HG03571 (cell line): ENCODE results near the gene SLC46A1.

Experiments used
- ATAC-seq: cut with Tn5 transposase; IDR thresholded peaks from one replicate; pipeline ENCODE4 v1.9.1; 2021; ENCODE audit not compliant: unreplicated experiment

SLC46A1 gene

GRCh38 chr17:28384281-28385036, 21.6 kb downstream of the SLC46A1 start:
- peak; percentile 66 for ATAC-seq

DNA sequence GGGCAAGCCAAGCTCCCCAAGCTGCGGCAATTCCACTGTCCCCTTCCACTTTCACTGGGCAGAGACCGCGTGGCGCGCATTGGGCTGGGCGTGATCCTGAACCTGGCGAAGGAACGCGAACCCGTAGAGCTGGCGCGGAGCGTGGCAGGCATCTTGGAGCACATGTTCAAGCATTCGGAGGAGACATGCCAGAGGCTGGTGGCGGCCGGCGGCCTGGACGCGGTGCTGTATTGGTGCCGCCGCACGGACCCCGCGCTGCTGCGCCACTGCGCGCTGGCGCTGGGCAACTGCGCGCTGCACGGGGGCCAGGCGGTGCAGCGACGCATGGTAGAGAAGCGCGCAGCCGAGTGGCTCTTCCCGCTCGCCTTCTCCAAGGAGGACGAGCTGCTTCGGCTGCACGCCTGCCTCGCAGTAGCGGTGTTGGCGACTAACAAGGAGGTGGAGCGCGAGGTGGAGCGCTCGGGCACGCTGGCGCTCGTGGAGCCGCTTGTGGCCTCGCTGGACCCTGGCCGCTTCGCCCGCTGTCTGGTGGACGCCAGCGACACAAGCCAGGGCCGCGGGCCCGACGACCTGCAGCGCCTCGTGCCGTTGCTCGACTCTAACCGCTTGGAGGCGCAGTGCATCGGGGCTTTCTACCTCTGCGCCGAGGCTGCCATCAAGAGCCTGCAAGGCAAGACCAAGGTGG, 24.7 kb downstream of the SLC46A1 start:
- ATAC-seq: no peak

DNA sequence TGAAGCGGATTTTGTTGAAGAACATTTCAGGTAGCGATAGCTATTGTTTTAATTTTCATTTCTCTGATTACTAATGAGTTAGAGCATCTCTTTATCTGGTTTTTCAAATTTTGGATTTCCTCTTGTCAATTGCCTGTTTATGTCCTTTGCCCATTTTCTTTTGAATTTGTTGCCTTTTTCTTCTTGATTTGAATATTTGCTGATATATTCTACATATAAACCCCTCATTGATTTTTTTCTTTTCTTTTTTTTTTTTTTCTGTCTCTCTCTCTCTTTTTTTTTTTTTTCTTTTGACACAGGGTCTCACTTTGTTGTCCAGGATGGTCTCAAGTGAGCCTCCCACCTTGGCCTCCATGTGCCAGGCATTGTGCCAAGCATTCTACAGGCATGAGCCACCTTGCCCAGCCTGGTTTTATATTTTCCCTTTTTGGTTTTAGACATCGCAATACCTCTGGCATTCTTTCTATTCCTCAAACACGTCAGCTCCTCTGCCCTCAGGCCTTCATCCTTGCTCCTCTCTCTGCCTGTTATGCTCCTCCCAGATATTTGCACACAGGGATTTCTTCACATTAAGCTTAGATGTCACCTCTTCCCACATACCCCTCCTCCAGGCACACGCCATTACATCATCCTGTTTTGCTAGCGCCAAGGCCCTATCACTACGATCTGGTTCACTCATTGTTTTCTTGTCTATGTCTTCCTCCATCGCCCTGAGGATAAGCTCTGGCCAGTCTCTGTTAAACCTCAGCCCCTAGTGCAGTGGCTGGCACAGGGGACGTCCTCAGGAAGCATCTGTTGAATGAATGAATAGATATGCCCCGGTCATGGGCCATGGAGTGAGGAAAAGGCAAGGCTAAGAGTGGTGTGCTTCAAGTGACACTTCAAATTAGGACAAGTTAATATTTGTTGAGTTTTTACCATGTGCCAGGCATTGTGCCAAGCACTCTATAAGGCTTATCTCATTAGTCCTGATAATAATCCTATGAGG, 25.9 kb downstream of the SLC46A1 start:
- ATAC-seq: no peak

DNA sequence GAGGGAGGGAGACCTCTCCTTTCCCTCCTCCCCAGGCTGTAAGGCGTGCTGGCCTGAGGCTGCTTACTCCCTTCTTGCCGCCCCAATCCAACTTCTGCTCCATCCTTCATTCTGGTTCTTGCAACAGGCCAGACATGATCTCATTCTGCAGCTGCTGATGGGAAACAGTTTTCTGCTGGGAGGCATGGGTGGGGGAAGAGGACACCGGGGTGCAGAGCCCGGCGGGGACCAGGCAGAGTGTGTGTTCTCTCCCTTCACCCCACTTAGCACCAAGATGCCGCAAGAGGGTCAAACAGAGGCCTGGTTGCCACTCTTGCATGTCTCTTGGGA, 33.1 kb downstream of the SLC46A1 start:
- no peak for ATAC-seq

DNA sequence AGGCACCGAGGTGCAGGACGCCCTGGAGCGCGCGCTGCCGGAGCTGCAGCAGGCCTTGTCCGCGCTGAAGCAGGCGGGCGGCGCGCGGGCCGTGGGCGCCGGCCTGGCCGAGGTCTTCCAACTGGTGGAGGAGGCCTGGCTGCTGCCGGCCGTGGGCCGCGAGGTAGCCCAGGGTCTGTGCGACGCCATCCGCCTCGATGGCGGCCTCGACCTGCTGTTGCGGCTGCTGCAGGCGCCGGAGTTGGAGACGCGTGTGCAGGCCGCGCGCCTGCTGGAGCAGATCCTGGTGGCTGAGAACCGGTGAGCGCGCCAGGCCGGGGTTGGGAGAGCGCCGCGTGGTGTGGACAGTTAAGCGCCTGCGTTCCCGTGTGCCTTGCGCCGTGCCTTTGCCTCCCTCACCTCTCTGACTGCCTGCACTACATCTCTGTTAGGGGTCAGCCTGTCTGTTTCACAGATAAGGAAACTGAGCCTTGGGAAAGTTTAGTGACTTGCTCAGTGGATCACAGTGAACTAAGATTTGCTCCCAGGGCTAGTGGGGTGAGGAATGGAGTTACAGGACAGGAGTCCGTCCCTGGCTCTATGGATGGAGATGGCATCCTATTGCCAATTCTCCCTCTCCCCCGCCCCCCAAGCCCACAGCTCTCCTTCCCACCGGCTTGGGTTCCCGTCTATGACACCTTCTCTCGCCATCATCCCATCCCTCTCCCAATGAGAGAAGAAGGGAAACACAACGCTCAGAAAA, 33.6 kb downstream of the SLC46A1 start:
- ATAC-seq: no peak

DNA sequence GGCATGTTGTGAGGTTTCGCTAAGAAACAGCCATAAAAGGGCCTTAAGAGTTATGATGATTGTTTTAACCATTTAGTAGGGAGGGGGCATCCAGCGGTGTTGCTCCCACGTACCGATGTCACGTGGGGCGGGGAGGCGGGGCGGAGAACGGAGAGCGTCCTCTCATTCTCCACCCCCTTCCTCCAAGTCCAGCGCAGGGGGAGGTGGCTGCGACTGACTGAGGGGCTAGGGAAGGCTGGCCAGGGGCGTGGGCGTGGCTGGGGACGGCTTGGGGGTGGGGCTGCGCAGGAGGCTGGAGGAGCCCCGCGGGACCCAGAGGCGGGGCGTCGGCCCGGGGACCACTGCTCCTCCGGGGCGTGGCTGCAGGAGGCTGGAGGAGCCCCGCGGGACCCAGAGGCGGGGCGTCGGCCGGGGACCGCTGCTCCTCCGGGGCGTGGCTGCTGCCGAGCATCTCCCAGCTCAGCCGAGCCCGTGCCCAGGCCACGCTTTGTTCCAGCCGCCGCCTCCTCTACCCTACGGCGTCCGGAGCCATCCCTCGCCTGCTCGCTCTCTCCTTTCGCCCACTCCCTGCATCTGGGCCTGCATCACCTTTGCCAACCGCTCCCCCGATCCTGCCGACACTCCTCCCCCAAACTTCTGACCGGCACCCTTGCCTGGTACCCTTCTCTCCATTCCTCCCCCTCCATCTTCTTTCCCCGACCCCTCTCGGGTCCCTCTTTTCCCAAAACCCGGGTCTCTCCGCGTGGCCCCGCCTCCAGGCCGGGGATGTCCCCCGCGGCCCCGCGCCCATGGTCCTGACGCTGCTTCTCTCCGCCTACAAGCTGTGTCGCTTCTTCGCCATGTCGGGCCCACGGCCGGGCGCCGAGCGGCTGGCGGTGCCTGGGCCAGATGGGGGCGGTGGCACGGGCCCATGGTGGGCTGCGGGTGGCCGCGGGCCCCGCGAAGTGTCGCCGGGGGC, 34.5 kb downstream of the SLC46A1 start, which contains the start of gene SARM1:
Gene SARM1, plus strand, starts transcription at position 450 of the 958 bp plus-strand sequence. Its CDS starts 339 bp downstream, at position 789.
- ATAC-seq: peak; percentile 68

DNA sequence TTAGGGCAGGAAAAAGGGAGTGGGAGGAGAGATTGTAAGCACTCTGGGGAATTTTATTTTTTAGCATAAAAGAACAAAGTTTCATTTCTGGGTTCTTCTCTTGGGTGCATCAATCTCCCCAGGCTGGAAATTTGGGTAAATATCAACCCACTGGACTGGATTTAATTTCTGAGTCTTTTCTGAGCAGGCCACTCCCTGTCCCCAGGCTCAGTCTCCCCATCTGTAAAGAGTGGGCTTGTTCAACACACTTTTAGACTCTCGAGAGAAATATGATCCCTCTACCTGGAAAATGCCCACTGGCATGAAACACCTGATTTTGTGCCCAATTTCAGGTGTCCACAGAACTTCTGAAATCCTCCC, 35.3 kb downstream of the SLC46A1 start:
- ATAC-seq: no peak

- ATAC-seq: no peak
Observed at GRCh38 chr17:28370035-28370743, 35.8 kb downstream of the SLC46A1 start, which contains the start of gene VTN. VTN (minus strand) TSS chr17:28370307; CDS start chr17:28370203, 104 bp downstream.

- no peak for ATAC-seq
Observed at GRCh38 chr17:28369684-28370034, 36.4 kb downstream of the SLC46A1 start.

DNA sequence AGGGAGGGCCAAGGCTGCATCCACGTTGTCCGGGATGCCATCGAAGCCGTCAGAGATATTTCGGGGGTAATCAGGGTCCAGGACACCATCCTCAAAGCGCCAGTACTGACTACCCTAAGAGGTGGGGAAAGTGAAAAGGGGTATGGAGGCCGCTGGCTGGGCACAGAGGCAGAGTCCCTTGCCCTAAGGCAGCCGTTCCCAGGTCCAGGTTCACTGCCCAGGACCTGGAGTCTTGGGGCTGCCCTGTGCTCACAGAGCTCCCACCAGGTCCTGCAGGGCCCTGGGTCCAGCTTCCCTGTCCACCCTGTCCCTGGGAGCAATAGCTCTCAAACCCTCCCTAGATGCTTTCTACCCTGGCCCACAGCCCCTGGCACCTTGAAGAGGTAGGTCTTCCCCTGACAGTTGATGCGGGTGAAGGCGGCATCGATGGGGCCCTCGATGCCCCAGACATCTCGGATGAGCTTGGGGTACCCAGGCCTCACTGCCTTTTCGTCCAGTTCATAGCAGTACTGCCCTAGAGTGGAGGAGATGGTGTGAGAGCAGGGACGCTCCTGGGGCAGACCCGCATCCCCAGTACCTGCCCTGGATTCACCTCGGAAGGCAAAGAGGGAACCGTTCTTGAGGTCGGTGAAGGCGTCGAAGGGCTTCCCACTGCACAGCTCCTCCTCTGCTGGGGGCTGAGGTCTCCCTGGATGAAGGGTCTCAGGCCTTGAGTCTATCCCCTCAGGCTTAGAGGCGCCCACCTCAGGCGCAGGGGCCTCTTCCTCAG, 36.9 kb downstream of the SLC46A1 start:
- no peak for ATAC-seq

DNA sequence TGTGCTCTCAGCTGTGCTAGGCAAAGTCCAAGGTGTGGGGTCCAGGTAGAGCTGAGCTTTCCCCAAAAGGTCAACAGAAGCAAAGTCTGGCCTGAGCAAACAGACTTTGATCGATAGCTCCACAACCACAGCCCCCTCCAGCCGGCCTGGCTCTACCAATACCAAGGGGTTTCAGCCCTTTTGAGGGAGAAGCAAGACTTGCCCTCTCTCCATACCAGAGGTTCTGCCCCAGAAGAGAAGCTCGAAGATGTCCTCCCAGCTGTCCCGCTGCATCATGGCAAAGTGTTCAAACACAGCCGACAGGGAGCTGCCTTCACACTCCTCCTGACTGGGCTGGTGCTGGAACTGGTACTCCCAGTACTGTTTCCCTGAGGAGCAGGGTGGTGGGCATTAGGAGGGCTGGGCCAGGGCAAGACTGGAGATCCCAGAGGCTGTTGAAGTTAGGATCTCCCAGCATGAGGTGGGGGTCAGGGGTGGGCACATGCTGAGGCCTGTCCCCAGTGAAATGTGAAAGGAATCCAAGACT, 37.6 kb downstream of the SLC46A1 start:
- ATAC-seq: no peak

DNA sequence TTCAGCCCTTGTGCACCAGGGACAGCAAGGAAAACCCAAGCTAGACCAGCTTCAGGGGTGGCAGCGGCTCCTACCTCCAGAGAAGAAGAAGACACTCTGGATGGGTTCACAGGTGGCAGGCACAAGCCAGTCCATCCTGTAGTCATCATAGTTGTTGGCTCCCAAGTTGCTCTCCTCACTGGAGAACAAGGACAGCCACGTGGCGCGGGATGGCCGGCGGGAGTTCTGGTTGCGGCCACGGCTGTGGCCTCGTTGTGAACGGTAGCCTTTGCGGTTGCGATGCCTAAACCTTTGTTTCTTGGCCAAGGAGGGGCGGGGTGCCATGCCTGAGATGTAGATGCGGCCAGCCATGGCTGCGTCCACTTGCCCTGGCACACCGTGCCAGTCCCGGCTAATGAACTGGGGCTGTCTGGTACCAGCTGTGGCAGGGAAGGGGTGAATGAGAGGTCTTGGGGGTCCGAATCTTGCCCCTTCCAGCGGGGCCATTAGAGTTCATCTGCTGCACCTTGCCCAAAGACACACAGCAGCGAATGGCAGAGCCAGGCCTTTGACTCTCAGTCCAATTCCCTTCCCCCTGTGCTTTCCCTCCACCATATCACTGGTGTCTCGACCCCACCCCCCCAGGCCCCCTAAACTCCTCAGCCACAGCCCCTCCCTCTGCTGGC, 38.2 kb downstream of the SLC46A1 start:
- no peak for ATAC-seq

DNA sequence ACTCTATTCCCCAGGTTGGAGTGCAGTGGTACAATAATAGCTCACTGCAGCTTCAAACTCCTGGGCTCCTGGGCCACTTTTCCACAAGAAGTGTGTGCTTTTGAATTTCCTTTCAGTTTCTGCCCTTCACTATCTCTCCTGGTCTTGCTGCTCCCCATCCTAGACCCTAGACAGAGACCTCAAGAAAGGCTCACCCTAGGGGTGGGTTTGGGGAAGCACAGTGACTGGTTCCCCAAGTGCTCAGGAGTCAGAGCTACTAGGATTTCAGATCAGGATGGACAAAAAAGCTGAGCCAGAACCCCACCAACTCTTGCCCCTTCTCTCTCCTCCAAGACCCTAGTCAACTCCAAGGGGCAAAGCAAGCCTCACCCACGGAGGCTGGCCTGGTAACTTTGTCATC, 39.4 kb downstream of the SLC46A1 start:
- ATAC-seq: no peak

- no peak for ATAC-seq
Observed at GRCh38 chr17:28365487-28365886, 40.5 kb downstream of the SLC46A1 start.

GRCh38 chr17:28364665-28365363, 41.2 kb downstream of the SLC46A1 start, which contains the start of gene SEBOX:
SEBOX (minus strand) TSS chr17:28365199; CDS start chr17:28365151, 48 bp downstream.
- ATAC-seq: no peak

GRCh38 chr17:28363776-28364650, 42.0 kb downstream of the SLC46A1 start:
- ATAC-seq: no peak
